Effector CD4-positive, alpha-beta T cell (primary cell): ENCODE measurements around the gene PTN. TPM values are rescaled to one million over a fixed set of nuclear protein-coding genes. Genes with fewer than 3 reads are reported as not detected.

Experiments used
- DNase-seq: peaks from one replicate; pipeline ENCODE4 v3.0.0-alpha.2; 2020
- total RNA-seq: gene quantifications from one replicate; lab custom pipeline; 2026; lab: John Stamatoyannopoulos, UW

The PTN gene
- not detected for total RNA-seq

DNA sequence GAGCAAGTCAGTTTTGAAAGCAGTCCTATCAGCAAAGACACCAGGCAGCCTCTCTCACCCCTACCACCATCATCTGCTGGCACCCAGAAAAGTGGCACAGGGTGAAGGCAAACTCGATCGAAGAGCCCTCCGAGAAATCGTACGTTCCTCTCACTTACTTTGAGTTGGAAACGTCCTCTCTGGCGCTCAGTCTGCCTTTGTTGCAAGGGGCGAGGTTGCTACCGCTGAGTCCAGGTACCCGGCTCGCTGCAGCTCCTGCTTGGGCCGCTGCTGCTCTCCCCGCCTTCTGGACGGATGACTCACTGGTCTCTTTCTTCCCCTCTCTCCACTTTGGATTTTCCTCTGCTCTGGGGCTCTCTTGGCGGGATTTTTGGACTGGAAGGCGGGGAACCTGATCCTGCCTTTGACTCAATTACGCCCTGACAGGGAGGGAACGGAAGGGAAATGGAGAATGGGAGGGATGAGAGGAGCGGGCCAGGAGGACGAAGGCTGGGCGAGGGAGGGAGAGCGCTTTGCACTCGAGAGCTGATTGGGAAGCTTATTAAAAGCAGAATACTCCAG is at the start of gene PTN:
TSS of gene PTN (minus strand) at position 453 of the 561 bp plus-strand sequence. CDS start 88,760 bp downstream, outside the sequence.
- DNase-seq, result no peak

DNA sequence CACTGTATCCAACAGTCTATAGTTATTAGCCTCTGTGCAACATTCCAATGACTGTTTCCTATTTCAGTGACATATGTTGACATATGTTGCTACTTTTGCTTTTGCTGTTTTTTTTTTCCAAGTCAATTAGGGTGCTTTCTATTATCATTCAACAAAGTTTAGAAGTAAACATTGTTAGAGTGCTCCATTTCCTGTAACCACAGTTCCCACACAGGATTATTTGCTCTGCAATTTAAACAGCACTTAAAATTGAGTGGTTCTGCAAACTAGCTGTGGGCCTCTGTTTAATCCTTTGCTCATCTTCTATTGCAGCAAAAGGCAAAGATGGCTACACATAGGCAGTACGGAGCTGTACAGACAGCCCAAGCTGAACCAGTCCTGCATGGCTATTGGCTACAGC is 46.5 kb upstream of the PTN start:
- DNase-seq, result no peak

- DNase-seq, result no peak
Measured at GRCh38 chr7:137388916-137389315, 45.4 kb upstream of the PTN start.

DNA sequence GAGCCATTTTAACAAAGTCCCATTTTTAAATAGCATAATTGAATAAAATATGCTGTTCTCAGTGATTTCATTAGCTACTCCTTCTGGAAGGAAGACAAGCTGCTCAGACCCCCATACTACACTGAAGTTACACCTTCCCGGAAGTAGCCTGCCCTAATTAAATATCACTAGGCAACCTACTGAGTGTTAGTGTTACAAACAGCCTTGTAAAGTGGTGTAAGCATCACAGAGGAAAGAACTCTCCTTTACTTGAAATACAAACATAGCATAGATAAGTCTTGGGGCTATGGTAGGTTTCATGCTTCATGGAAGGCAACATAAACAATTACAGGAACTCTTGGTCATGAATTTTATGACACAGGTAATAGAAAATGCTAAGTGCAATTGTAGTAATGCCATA is 43.4 kb upstream of the PTN start:
- no peak for DNase-seq

DNA sequence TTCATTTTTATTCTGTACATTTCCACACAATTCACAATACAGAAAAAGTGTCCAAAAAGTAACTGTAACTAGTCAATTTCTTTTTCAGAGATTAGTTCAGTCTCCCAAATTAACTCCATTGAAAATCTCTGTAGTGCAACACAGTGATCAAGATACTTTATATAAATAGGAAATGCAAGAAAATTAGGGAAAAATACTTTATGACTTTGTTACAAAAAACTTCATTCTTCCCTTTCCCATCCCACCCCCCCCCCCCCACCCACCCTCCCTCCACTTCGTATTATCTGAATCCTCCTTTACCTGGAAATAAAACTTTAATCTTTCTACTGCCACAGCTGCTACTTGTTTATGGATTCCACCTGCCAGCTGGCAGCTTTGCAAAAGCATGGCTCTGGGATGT is 37.5 kb upstream of the PTN start:
- no peak for DNase-seq

- DNase-seq, result no peak
Measured at GRCh38 chr7:137373507-137373906, 30.0 kb upstream of the PTN start.

DNA sequence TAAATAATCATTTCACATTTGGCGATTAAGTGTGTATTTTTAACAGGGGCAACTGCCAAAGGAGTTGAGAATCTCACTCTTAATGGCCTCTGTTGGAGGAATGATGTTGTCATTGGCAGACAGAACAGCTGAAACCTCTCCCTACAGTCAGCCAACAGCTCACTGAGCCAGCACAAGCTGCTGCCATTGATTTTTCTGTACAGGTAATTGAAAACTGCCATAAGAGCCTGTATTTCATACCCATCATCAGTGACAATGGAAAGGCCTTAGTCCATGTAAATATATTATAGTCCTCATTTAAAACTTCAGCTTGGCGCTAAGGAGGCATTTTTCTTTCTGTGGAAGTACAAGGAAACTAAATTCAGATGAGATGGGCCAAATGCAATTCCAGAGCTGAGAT is 28.1 kb upstream of the PTN start:
- no peak for DNase-seq

DNA sequence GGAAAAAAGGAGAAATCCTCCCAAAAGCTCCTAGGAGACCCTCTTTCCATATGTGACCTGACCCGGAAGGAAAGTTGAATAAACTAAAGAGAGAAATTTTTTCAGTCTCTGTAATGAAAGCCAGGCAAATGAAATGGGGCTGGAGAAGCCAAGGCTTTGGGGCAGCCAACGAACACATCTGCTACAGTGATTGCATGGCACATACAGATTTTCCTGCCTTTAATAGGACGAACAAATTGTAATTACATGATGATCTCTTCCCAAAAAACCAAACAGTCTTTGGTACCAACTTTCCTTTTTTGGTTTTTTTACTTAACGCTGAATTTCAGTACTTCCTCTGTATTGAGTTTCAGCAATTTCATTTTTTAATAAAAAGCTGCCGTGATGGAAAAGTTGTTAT is 23.5 kb upstream of the PTN start:
- DNase-seq, result no peak

DNA sequence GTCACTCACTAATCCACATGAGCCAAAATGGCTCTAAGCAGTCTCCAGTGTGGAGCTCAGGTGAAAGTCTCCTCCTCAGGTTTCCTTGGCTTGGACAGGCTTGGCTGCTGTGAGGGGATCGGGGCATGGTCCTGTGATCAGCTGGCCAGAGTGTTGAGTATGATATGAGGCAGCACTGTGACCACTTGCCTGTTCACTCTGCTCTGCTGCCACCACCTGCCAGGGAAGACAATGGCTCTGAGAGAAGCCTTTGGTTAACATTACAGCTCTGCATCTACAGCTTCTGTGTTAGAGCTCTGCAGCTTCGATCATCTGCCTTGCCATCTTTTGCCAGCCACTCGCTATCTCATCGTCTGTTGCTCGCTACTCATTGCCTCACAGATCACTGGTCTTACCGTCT is 20.1 kb upstream of the PTN start:
- no peak for DNase-seq

DNA sequence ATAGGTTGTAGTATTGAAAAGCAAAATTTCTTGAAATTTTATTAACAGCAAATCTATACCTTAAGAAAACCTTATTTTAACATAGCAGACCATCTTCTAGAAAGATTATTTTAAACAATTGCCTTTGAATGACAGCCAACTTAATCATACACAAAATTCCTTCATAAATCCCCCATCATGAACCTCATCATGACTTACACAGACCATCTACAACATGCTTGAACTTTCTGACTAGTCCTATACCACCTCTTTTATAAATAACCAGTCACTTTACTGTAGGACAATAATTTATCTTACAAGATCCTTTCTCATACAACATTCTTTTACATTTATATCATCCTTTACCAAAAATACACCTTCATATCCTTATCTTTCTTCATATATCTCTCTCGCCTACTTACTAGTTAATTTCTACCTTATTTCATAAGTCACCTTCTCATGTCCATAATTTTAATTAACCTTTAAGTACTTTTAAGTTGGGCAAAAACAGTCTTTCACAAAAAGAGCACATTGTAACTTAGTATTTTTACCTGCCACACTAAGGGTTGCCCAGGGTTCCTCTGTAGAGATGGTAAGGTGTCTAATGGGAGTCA is 16.6 kb upstream of the PTN start:
- DNase-seq, result no peak

DNA sequence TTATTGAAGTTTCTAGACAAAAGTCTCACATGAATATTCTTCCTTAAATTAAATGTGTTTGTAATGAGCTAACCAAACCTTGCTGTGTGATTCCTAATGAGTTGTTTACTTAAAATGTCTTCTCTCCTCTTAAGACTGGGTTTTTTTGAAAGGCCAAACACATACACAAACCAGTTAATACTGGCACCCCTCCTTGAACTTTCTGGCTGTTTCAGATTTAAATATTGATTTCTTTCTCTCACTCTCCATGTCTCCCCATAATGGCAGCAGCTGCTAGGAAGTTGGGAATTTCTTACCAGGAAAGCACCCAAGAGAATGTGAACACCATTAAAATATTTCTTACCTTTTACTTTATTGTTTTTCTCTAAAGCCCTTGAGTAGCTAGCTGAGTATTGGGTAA is 11.4 kb upstream of the PTN start:
- DNase-seq, result no peak

DNA sequence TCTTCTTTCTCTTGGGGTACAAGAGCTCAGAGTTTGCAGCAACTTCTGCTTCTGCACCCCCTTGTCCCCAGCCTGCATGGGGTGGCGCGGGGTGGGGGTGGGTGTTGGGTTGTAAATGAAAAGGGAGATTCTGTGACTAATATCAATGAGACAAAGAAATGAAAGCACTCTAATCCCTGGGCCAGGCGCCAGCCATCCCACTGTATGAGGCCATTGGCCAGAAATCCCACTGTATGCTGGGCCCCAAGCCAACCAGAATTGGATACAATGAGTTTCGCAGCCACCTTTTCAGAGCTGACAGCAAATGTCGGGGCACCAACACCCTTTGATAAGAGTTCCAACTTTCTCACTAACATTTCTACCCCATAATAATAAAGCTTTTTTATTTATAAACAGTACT is 10.9 kb upstream of the PTN start:
- no peak for DNase-seq

DNA sequence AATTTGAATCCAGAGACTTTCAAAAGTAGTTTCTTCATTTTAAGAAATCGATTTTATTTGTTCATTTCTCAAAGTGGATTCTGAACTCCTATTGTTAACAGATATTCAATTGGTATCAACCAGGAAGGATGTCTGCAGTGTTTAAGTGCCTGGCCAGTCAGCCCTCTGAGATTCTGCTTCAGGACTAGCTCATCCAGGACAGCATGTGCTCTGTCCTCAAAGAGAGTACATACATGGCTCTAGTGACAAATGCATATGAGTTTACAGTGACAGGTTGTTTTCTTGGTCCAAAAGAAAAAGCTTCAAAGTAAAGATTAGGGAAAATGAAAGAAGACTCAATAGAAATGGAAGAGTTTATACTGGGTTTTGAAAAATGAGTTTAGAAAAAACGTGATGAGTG is 8.4 kb upstream of the PTN start:
- no peak for DNase-seq

- DNase-seq, result no peak
Measured at GRCh38 chr7:137345799-137346449, 2.4 kb upstream of the PTN start.

DNA sequence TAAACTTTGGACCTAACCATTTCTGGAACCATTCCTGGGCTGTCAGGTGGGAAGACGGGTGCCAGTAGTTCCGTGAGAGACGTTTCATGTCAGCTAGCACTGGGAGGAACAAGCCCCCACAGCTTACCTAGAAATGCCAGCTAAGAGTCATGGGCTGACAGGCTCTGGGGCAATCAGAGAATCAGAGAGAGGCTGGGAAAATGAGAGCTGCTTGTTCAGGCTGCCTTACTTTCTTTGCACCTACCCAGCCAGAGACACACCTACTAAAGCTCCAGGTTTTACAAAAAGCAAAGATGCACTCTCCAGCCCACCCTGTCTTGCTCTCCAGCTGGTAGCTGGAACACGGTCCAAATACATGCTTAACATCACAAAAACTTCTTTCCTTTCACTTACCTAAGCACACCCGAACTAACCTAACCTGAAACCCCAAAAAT is 688 bp downstream of the PTN start:
- no peak for DNase-seq

GRCh38 chr7:137342265-137342664 is 1.3 kb downstream of the PTN start:
- DNase-seq, result no peak

DNA sequence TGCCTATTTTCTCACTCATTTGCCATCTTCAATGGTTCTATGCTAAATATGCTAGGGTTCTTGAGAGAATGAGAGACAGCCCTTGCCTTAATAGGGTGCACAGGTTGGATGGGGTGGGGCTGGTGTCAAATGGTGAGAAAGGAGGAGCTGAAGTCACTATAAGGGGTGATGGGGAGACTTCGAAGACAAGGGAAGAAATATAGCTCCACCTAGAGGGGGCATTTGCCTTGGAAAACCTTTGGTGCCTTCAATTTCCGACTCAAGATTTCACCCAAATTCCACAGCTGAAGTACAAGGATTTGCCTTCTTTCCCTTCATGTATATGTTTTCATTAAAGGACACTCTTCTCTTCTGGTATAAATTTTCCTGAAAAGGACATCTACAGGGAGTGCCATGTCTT is 5.6 kb downstream of the PTN start:
- no peak for DNase-seq

GRCh38 chr7:137335814-137336213 is 7.7 kb downstream of the PTN start:
- no peak for DNase-seq

- no peak for DNase-seq
Measured at GRCh38 chr7:137331378-137331777, 12.2 kb downstream of the PTN start.

DNA sequence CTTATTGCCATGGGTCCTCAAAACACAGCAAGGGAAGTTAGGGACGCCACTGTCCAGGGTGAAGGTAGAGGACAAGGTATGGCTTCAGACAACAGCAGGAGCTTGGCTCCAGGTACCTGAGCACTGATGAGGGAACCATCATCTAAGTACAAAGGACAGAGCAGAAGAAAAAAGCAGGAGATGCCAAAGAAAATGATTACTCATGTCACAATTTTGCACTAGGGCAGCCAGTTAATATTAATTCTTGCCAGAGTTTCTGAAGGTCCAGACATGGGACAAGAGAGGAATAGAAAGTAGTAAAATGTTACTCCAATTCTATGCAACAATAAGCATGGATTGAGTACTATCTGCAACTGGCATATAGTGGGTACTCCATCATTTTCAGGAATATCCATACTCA is 14.1 kb downstream of the PTN start:
- DNase-seq, result no peak

- DNase-seq, result no peak
Measured at GRCh38 chr7:137328373-137329120, 15.0 kb downstream of the PTN start.

DNA sequence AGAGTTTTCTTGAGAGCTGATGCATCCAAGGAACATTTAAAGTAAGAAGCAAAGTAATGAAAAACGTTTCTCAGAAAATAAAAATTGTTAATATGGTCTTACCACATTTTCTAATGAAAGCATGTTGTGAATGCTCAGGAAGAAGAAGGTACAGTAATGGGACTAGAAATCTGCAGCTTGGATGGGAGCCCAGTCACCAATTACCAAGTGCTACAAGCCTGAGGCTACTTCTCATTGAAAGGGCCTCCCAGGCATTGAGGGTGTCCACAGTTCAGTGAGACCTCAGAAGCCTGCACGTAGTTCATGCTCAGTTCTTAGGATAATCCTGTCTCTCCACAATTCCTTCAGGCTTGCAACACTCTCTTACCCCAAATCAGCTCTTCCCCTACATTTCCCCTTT is 17.6 kb downstream of the PTN start:
- DNase-seq, result no peak

GRCh38 chr7:137324796-137325696 is 18.5 kb downstream of the PTN start:
- DNase-seq, result no peak
